ENCODE data around the gene RPTOR.
"Not testable (repeated sequence)": the region's sequence is repeated elsewhere in the genome, so short reads cannot be mapped to it uniquely, and the experiment has no call there.

The RPTOR gene

GRCh38 chr17:80504686-80505413 is 39.8 kb upstream of the RPTOR start:
- TF ChIP-seq GATA1 (IDR thresholded peaks at IDR 0.05; ENCODE audit: low read depth, low read length) = no peak
- no peak for TF ChIP-seq POLR2A (IDR thresholded peaks at IDR 0.05; ENCODE audit: low read length)
- no peak for DNase-seq

GRCh38 chr17:80507177-80507576 is 37.5 kb upstream of the RPTOR start:
- DNase-seq = not testable (repeated sequence)

- no peak for TF ChIP-seq GATA1 (IDR thresholded peaks at IDR 0.05; ENCODE audit: low read depth, low read length)
- no peak for TF ChIP-seq POLR2A (IDR thresholded peaks at IDR 0.05; ENCODE audit: low read length)
- DNase-seq = no peak
Observed at GRCh38 chr17:80507965-80508364, 36.7 kb upstream of the RPTOR start.

- TF ChIP-seq GATA1 (IDR thresholded peaks at IDR 0.05; ENCODE audit: low read depth, low read length) (no peak), POLR2A (IDR thresholded peaks at IDR 0.05; ENCODE audit: low read length) (no peak)
Observed at GRCh38 chr17:80509311-80509710, 35.3 kb upstream of the RPTOR start.

GRCh38 chr17:80510132-80510531 is 34.5 kb upstream of the RPTOR start:
- TF ChIP-seq GATA1 (IDR thresholded peaks at IDR 0.05; ENCODE audit: low read depth, low read length) (no peak), POLR2A (IDR thresholded peaks at IDR 0.05; ENCODE audit: low read length) (no peak)

More at GRCh38 chr17:80509311-80509710, 35.3 kb upstream of the RPTOR start:
- no peak for DNase-seq

GRCh38 chr17:80510772-80511171 is 33.9 kb upstream of the RPTOR start:
- DNase-seq = no peak
- TF ChIP-seq GATA1 (IDR thresholded peaks at IDR 0.05; ENCODE audit: low read depth, low read length) = no peak
- no peak for TF ChIP-seq POLR2A (IDR thresholded peaks at IDR 0.05; ENCODE audit: low read length)

More at GRCh38 chr17:80510132-80510531, 34.5 kb upstream of the RPTOR start:
- no peak for DNase-seq

GRCh38 chr17:80511222-80512180 is 33.1 kb upstream of the RPTOR start:
- TF ChIP-seq POLR2A (IDR thresholded peaks at IDR 0.05; ENCODE audit: low read length) (no peak), GATA1 (IDR thresholded peaks at IDR 0.05; ENCODE audit: low read depth, low read length) (no peak)
- no peak for DNase-seq

- no peak for DNase-seq
- TF ChIP-seq GATA1 (IDR thresholded peaks at IDR 0.05; ENCODE audit: low read depth, low read length) = no peak
- no peak for TF ChIP-seq POLR2A (IDR thresholded peaks at IDR 0.05; ENCODE audit: low read length)
Observed at GRCh38 chr17:80512233-80512632, 32.4 kb upstream of the RPTOR start.

GRCh38 chr17:80513201-80513600 is 31.4 kb upstream of the RPTOR start:
- no peak for DNase-seq
- TF ChIP-seq GATA1 (IDR thresholded peaks at IDR 0.05; ENCODE audit: low read depth, low read length) (no peak), POLR2A (IDR thresholded peaks at IDR 0.05; ENCODE audit: low read length) (no peak)

GRCh38 chr17:80513892-80514291 is 30.7 kb upstream of the RPTOR start:
- TF ChIP-seq POLR2A (IDR thresholded peaks at IDR 0.05; ENCODE audit: low read length) = no peak
- no peak for TF ChIP-seq GATA1 (IDR thresholded peaks at IDR 0.05; ENCODE audit: low read depth, low read length)
- no peak for DNase-seq

- TF ChIP-seq POLR2A (IDR thresholded peaks at IDR 0.05; ENCODE audit: low read length) (no peak), GATA1 (IDR thresholded peaks at IDR 0.05; ENCODE audit: low read depth, low read length) (no peak)
- no peak for DNase-seq
Observed at GRCh38 chr17:80516171-80516932, 28.3 kb upstream of the RPTOR start.

GRCh38 chr17:80517641-80518040 is 27.0 kb upstream of the RPTOR start:
- no peak for TF ChIP-seq POLR2A (IDR thresholded peaks at IDR 0.05; ENCODE audit: low read length)
- no peak for TF ChIP-seq GATA1 (IDR thresholded peaks at IDR 0.05; ENCODE audit: low read depth, low read length)
- no peak for DNase-seq

GRCh38 chr17:80518392-80518791 is 26.2 kb upstream of the RPTOR start:
- TF ChIP-seq POLR2A (IDR thresholded peaks at IDR 0.05; ENCODE audit: low read length) (no peak), GATA1 (IDR thresholded peaks at IDR 0.05; ENCODE audit: low read depth, low read length) (no peak)
- DNase-seq = no peak

Measured in erythroblast (primary cell).